ENCODE results near the gene BEX5. TPM values are rescaled to one million over a fixed set of nuclear protein-coding genes. Genes with fewer than 3 reads are reported as not detected.
A peak's percentile ranks its signal among the peaks of the same experiment; 100 is the strongest.
"Not testable (repeated sequence)": the region's sequence is repeated elsewhere in the genome, so short reads cannot be mapped to it uniquely, and the experiment has no call there.

The BEX5 gene
- 1 to 10 TPM; 1.3 to 2.1 TPM for total RNA-seq
- long read RNA-seq, result 0 reads

DNA sequence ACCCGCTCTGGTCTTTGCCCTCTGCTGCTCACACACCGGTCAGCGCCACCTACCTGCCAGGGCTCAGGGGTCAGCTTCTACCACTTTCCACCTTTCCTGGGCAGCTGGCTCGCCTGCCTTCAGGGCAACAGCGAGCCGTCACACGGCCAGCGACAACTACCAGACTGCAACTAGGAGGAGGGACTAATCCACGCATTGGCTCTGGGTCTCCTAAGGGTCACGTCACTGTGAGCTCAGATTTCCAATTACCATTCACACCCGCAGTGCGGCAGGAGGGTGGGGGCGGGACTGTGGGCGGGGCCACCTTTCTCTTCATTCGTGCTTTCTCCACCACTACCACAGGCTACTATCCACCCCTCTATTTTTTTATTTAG, at the start of gene BEX5:
Gene BEX5, minus strand, starts transcription at position 172 of the 374 bp plus-strand sequence. CDS start 1,712 bp downstream, outside the sequence.
- DNase-seq (peak; percentile 47 to 72), ATAC-seq (peak; percentile 100)
- intact Hi-C loops (cut with DNase I, micrococcal nuclease), result no loop called here

DNA sequence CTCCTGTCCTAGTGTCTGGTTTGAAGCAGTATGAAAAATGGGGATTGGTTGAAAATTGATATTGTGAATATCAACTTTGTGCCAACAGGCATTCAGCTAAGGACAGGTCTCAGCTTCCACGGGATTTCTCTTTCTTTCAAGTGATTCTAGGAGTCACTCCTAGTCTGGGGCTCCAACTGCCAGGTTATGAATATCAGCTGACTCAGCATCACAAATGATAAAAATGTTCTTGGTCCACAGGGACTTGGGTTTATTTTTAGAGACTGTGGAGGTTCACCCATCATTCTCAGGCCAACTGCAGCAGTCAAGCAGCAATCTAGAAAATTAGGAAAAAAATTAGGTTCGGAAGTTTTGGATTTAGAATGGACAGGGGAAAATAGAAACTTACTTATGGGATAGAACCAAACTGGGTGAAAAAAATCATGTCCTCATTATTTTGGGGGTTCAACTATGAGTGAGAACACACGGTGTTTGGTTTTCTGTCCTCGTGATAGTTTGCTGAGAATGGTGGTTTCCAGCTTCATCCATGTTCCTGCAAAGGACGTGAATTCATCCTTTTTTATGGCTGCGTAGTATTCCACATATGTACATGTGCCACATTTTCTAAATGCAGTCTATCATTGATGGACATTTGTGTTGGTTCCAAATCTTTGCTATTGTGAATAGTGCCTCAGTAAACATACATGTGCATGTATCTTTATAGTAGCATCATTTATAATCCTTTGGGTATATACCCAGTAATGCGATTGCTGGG, 30.4 kb upstream of the BEX5 start:
- DNase-seq, result no peak
- intact Hi-C loops (cut with DNase I, micrococcal nuclease), result no loop called here

DNA sequence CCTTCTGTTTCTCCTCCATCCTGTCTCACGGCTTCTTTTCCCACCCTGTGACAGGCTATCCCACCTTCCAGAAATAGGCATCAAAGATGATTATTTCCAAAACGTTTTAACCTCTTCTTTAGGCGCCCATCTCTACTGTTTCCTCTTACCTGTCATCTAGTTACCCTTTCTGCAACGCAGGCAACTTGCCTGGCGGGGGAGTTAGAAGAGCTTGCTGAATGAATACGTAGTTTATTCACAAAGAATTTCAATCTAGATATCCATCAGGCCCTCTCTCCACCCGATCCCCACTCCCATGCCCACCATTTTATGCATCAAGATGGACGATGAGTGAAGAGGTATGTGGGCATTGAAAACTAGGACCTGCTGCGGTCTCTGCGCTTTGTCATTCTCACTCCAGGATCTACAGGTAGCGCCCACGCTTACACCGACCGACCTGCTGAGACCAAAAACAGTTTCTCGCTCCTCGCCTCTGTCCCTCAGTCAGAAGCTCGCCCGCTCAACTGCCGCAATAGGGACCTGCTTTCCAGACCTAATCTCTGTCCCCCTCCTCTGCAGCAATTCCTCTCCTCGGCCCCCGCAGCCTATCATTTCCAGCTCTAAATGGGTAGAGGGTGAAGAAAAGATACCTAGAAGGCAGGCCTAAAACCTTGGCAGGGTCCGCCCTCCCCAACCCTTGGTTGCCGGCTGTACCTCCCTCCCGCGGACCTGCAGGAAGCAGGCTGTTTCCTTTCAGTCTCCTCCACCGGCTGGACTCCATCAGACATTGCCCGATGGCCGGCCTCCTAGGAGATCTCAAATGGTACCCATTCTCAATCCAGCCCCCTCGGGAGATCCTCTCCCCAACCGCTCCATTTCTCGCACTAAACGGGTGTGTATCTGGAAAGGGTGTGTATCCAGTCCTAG, 624 bp downstream of the BEX5 start:
- peak; percentile 45 for ATAC-seq
- peak in 1 of 2 donors; percentile 12 for DNase-seq
- intact Hi-C loops (cut with DNase I, micrococcal nuclease), result no loop called here

More for the DNA sequence above, 30.4 kb upstream of the BEX5 start:
- no peak for ATAC-seq

DNA sequence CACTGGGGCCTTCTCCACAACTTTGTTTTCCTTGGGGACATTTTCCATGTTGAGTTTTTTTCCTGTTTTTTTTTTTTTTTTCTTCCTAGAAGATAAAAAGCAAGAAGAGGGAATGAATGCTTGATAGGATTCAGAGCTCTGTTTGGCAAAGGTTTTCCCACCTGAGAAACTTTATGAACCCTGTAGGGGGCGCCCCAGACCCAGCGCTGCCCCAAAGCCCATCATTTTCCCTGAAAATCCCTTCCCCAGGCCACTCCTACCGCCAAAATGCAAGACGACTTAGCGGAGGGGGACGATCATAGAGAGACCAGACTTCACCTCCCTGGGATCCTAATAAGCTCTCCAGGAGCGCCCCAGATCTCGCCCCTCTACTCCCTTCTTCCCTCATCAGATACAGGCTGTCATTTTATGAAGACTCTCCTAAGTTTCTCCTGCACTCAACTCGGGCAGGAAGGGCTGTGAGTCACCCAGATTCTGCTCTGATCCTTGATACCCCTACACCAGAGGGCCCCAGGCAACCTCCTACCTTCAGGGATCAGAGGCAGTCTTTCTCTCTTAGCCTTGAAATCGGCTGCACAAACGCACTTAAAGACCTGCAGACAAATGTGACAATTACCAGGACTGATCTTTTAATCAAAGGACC, 1.4 kb downstream of the BEX5 start:
- intact Hi-C loops (cut with DNase I, micrococcal nuclease), result no loop called here
- ATAC-seq (no peak), DNase-seq (peak in 1 of 2 donors; percentile 6)

DNA sequence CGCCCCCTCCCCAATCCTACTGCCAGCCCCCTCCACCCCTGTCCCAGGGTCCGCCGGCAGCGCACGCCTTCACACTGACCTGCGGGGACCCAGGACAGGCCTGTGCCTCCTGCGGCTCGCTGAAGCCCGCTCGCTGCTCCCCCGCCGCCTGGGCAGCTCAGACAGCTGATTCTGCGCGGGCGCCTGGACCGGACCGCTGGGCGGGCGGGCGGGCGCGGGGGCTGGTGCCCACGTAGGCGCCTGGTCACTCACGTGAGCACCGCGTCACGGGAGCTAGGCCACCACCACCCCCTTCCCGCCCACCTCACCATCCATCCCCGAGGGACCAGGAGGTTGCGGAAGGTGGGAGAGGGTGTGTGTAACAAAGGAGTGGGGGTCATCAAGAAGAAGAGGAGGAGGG, 13.5 kb downstream of the BEX5 start, which contains the start of gene TCEAL6:
Gene TCEAL6, minus strand, starts transcription at position 208 of the 400 bp plus-strand sequence.
- intact Hi-C loops (cut with DNase I, micrococcal nuclease); DNase-seq; ATAC-seq: not testable (repeated sequence)

DNA sequence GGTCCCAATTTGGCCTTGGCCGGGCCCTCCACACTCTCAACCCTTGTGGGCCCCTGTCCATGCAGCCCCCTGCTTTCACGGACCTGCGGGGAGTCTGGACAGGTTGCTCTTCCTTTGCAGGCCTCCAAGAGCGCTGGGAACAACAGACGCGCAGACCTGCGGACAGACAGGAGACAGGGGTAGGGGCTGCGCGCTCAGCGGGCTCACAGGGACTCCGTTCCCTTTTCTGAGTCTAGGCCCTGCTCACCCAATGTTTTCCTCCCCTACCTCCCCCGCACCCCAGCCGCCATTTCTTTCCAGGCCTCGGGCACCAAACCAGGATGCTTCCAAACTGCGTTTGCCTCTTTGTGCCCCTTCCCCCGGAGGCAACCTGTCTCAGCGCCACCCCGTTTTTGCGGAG, 14.1 kb downstream of the BEX5 start:
- DNase-seq; ATAC-seq; intact Hi-C loops (cut with DNase I, micrococcal nuclease): not testable (repeated sequence)

DNA sequence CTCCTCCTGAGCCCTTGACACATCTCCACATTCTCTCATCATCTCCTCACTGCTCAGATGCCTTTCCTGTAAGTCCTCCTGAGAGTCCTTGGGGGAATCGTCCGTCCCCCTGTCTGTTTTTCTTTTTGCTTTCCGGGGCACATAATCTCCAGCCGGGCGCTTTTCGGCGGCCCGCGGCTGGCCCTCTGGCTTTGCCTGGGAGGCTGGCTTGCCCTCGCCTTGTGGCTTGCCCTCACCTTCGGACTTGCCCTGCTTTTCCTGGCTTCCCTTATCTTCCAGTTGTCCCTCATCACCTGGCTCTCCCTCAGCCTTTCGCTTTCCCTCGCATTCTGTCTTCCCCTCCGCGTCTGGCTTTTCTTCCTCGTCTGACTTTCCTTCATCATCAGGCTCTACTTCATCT, 14.9 kb downstream of the BEX5 start:
- intact Hi-C loops (cut with DNase I, micrococcal nuclease); ATAC-seq; DNase-seq: not testable (repeated sequence)

DNA sequence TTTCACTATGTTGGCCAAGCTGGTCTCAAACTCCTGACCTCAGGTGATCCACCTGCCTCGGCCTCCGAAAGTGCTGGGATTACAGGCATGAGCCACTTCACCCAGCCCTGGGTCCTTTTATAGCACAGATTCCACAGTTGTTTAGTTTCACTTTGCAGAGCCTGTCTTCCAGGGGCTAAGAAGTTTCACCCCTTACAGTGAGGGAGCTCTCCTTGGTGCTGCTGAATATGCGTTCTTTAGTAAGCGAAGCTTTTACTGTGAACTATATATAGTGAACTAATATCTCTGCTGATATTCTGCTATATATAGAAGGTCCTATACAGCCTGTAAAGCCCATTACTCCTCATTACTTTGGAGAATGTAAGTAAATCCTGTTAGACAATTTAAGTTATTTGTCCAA, 17.7 kb downstream of the BEX5 start:
- no peak for DNase-seq
- ATAC-seq, result no peak
- intact Hi-C loops (cut with DNase I, micrococcal nuclease), result no loop called here

DNA sequence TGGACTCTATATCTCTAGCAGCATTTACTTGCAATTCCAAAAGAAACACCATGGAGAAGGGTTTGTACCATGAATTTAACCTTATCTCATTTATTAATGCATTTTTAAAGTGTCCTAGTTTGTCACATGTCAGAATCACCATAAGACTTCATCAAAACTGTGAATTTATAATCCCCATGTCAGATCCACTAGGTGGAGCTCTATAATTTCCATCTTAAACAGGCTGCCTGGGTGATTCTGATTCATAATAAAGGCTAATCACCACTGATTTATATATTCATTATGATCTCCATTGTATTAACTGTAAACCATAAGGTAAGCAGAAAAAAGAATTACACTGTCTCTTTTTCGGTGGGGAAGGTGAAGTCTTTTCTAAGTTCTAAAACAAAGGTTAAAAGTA, 26.3 kb downstream of the BEX5 start:
- intact Hi-C loops (cut with DNase I, micrococcal nuclease), result no loop called here
- DNase-seq (no peak), ATAC-seq (no peak)

DNA sequence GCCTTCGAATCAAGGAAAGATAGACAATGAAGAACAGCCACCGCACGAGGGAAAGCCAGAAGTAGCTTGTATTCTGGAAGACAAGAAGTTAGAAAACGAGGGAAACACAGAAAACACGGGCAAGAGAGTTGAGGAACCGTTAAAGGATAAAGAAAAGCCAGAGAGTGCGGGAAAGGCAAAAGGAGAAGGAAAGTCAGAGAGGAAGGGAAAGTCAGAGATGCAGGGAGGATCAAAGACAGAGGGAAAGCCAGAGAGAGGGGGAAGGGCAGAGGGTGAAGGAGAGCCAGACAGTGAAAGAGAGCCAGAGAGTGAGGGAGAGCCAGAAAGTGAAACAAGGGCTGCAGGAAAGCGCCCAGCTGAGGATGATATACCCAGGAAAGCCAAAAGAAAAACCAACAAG, 28.9 kb downstream of the BEX5 start:
- ATAC-seq, result no peak
- DNase-seq, result no peak
- intact Hi-C loops (cut with DNase I, micrococcal nuclease), result no loop called here

DNA sequence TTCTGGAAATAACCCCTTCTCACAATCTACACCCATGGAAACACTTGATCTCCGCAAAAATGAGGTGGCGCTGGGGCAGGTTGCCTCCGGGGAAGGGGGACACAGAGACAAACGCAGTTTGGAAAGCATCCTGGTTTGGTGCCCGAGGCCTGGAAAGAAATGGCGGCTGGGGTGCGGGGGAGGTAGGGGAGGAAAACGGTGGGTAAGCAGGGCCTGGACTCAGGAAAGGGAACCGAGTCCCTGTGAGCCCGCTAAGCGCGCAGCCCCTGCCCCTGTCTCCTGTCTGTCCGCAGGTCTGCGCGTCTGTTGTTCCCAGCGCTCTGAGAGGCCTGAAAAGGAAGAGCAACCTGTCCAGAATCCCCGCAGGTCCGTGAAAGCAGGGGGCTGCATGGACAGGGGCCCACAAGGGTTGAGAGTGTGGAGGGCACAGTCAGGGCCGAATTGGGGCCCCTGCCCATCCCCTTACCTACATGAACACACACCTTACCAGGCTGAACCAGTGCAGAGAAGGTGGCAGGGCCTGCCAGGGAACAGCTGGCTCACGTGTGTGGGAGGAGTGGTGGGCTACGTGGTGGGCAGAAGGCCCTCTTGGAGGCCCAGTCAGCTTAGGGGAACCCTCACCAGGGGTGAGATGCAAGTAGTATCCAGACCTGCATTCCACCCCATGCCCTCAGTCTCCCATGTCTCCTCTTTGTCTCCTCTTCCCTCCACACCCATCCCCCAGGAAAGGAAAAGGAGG, 29.5 kb downstream of the BEX5 start:
- intact Hi-C loops (cut with DNase I, micrococcal nuclease); DNase-seq; ATAC-seq: not testable (repeated sequence)

DNA sequence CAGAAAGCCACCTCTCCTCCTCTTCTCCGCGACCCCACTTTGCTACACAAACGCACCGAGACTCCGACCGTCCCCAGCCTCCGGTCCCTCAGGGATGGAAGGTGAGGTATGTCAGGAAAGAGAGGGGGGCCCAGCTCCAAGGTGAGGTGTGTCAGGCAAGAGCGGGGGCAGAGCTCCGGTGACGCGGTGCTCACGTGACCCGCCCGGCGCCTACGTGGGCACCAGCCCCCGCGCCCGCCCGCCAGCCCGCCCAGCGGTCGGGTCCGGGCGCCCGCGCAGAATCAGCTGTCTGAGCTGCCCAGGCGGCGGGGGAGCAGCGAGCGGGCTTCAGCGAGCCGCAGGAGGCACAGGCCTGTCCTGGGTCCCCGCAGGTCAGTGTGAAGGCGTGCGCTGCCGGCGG, 30.3 kb downstream of the BEX5 start, which contains the start of gene TCEAL2:
Gene TCEAL2, plus strand, starts transcription at position 244 of the 400 bp plus-strand sequence. CDS start 1,152 bp downstream, outside the sequence.
- intact Hi-C loops (cut with DNase I, micrococcal nuclease); ATAC-seq: not testable (repeated sequence)

DNA sequence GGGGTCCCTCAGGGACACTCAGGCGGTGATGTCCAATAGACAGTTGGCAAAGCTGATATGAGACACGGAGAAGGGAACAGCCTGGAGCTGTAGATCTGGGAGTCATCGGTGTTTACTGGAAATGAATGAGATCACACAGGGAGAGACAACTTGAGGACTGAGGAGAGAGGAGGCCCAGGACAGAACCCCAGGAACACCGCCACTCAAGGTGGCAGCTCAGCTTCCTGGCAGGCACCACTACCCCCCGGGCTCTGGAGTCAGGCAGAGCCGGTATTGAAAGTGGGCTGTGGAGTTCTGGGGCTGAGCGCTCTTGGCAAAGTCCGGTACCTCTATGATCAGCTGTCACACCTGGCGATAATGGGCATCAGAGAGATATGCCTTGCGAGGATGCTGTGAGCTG, 30.8 kb downstream of the BEX5 start:
- intact Hi-C loops (cut with DNase I, micrococcal nuclease); DNase-seq; ATAC-seq: not testable (repeated sequence)

More for the DNA sequence above, 30.3 kb downstream of the BEX5 start, which contains the start of gene TCEAL2:
- not testable (repeated sequence) for DNase-seq

DNA sequence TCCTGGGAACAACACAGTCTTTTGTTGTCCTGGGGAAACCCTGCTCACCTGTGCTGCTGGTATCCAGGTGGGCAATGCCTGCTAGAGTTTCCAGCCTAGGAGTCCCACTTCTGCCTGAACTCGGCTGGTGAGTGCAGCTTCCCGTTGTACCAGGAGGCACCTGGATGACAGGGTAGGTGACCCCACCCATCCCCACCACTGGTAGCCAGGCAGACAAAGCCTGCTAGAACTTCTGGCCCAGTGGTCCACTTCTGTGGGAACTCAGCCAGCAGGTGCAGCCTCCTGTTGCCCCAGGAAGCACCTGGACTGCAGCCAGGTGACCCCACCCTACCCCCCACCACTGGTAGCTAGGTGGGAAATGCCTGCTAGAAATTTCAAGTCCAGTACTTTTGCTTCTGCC, 40.0 kb downstream of the BEX5 start:
- intact Hi-C loops (cut with DNase I, micrococcal nuclease), result no loop called here
- no peak for DNase-seq
- no peak for ATAC-seq

DNA sequence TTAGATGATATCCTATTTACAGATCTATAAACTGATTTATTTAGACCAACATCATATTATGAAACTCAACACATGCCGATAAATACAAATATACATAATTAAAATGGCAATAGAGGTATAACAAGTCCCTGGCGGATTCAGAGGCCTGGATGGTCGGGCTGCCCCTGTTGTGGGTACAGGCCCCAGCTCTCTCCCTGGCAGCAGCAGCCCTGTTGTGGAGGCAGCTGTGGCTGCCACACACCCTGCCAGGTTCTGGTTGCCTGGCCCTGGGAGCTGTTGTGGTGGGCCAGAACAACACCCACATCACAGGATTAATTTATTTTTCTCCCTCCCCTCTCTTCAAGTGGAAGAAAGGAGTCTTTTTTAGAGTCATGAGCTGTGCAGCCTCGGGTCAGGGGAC, 42.4 kb downstream of the BEX5 start:
- ATAC-seq, result no peak
- intact Hi-C loops (cut with DNase I, micrococcal nuclease), result no loop called here
- no peak for DNase-seq

Data from left colon (tissue), 2 donors.